Transverse colon (tissue), 4 donors: Measurements from ENCODE around the gene NDUFS6. TPM values are rescaled to one million over a fixed set of nuclear protein-coding genes. Genes with fewer than 3 reads are reported as not detected.

ENCODE experiments used
- DNase-seq: peaks from one replicate; pipeline ENCODE4 v3.0.0-alpha.2; 2019
- H3K27ac ChIP-seq, 4 donors: fragments of 200-600 bp; sonication (generic); 2 replicates each; pipeline ENCODE4 v1.5.1; 2016 to 2018; ENCODE audit warnings: inconsistent platforms in 4 of 4
- H3K27me3 ChIP-seq: fragments of 200-600 bp; sonication (generic); 2 replicates; pipeline ENCODE4 v1.5.1; 2017; ENCODE audit warnings: inconsistent platforms
- H3K36me3 ChIP-seq, 4 donors: fragments of 200-600 bp; sonication (generic); 2 replicates each; pipeline ENCODE4 v1.5.1; 2017 to 2019; ENCODE audit warnings: inconsistent platforms in 4 of 4
- H3K4me1 ChIP-seq, 4 donors: fragments of 200-600 bp; sonication (generic); 2 replicates each; pipeline ENCODE4 v1.5.1; 2017 to 2020; ENCODE audit warnings: inconsistent platforms in 4 of 4
- H3K4me3 ChIP-seq, 4 donors: fragments of 200-600 bp; sonication (generic); 1 replicate in 1 of 4; 2 replicates in 3 of 4; pipeline versions ENCODE4 v1.5.1 to v1.6.1; 2017 to 2019; ENCODE audit warnings: inconsistent platforms in 4 of 4
- H3K9me3 ChIP-seq, 2 donors: fragments of 200-600 bp; sonication (generic); 2 replicates each; pipeline ENCODE4 v1.5.1; 2017 to 2019; ENCODE audit warnings: inconsistent platforms in 2 of 2
- EP300 ChIP-seq: sonication (generic); formaldehyde crosslinking; IDR thresholded peaks from one replicate; pipeline ENCODE4 v1.6.1; 2017; ENCODE audit warnings: antibody characterized with exemption, low read depth
- POLR2A ChIP-seq: fragments of 450-650 bp; IDR thresholded peaks from one replicate; pipeline ENCODE4 v1.6.1; 2016; ENCODE audit warnings: antibody characterized with exemption, mild to moderate bottlenecking, moderate library complexity
- POLR2AphosphoS5 ChIP-seq, 3 donors: sonication (generic); formaldehyde crosslinking; IDR thresholded peaks; one replicate each; pipeline ENCODE4 v1.6.1; 2016; ENCODE audit warnings: antibody characterized with exemption in 3 of 3
- WGBS, 2 donors: methylation state at CpG; one replicate each; pipeline ENCODE4 v1.1.5; 2018; ENCODE audit warnings: low coverage in 1 of 2; 5-methylcytosine and 5-hydroxymethylcytosine counted together
- in situ Hi-C, 4 donors: fragments of 200-750 bp; cut with MboI; loops; one replicate each; pipeline versions ENCODE4 v1.15.0 to v1.15.1; 2017; ENCODE audit warnings: low sequenced_read_pairs in 3 of 4, low pct_ligation_motif_present in 1 of 4, low pct_unique_long_range_greater_than_20kb in 1 of 4
- intact Hi-C: fragments of 100-400 bp; cut with DNase I; formaldehyde crosslinking; loops from one replicate; pipeline ENCODE4 v1.15.1; 2023; ENCODE audit warnings: low total_unique reads
- total RNA-seq, 4 donors: library from RNA; depleted of rRNA; stranded (reverse); fragments of >200 nt; gene quantifications; one replicate each; pipeline ENCODE4 v1.1.0, GENCODE V29; 2016
- TF ChIP-seq, protein P1 (sequence below), 5 experiments: fragments of 200-600 bp in 3 of 5; fragments of 450-650 bp in 2 of 5; sonication (generic) in 3 of 5; IDR thresholded peaks; 1 replicate in 2 of 5; 2 replicates in 3 of 5; pipeline ENCODE4 v1.5.1; 2016 to 2017; ENCODE audit warnings: antibody characterized with exemption in 5 of 5, inconsistent platforms in 3 of 5, mild to moderate bottlenecking in 2 of 5, moderate library complexity in 1 of 5

The NDUFS6 gene
- total RNA-seq, 4 donors from 2014 or later = 36.4 to 133 (median 66.4) TPM

DNA sequence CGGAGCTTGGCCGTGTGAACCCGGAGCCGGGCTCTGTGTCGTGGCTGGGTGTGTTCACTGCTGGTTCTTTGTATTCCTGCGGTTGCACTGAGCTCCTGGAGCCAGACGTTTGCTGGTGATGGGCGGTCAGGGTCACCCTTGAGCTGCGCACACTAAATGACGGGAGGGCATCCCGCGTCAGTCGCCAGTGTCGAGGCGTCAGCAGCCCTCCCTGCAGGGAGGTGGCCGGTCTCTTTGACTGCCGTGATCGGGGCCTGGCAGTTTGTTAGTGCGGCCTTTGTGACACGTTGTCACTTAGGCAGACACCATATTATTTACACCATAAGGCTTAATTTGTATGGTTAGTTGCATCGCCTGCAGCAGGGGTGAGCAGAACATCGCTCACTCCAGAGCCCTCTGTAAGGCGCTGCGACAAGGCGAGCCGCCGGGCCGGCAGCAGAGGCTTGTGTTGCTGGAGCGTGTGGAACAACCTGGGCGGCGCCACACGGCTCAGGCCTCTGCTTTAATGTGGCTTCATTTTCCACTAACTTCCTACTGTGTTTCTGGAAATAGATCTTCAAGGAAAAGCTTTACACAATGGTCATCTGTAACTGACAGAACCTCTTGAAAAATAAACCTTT, 8.3 kb downstream of the NDUFS6 start:
- no peak overlapping the region for H3K4me3 ChIP-seq
- 92 to 98% methylated on average over 12 to 31 of the region's 32 CpGs for WGBS, 2 donors
- no peak for TF ChIP-seq POLR2AphosphoS5 (IDR thresholded peaks at IDR 0.05)
- TF ChIP-seq EP300 = no peak
- TF ChIP-seq, protein P1, sequence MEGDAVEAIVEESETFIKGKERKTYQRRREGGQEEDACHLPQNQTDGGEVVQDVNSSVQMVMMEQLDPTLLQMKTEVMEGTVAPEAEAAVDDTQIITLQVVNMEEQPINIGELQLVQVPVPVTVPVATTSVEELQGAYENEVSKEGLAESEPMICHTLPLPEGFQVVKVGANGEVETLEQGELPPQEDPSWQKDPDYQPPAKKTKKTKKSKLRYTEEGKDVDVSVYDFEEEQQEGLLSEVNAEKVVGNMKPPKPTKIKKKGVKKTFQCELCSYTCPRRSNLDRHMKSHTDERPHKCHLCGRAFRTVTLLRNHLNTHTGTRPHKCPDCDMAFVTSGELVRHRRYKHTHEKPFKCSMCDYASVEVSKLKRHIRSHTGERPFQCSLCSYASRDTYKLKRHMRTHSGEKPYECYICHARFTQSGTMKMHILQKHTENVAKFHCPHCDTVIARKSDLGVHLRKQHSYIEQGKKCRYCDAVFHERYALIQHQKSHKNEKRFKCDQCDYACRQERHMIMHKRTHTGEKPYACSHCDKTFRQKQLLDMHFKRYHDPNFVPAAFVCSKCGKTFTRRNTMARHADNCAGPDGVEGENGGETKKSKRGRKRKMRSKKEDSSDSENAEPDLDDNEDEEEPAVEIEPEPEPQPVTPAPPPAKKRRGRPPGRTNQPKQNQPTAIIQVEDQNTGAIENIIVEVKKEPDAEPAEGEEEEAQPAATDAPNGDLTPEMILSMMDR (IDR thresholded peaks at IDR 0.05) = no peak
- no peak for TF ChIP-seq POLR2A
- intact Hi-C loops (no loop called here), in situ Hi-C loops (no loop called here)
- no peak overlapping the region for H3K27ac ChIP-seq
- H3K27me3 ChIP-seq = no peaks in the 10 kb centered on the region
- no peak for DNase-seq
- no peaks in the 10 kb centered on the region for H3K4me1 ChIP-seq
- H3K36me3 ChIP-seq = peaks cover 3 to 58% (median 22%) of the 10 kb centered on the region in 4 donors
- H3K9me3 ChIP-seq = no peaks in the 10 kb centered on the region

DNA sequence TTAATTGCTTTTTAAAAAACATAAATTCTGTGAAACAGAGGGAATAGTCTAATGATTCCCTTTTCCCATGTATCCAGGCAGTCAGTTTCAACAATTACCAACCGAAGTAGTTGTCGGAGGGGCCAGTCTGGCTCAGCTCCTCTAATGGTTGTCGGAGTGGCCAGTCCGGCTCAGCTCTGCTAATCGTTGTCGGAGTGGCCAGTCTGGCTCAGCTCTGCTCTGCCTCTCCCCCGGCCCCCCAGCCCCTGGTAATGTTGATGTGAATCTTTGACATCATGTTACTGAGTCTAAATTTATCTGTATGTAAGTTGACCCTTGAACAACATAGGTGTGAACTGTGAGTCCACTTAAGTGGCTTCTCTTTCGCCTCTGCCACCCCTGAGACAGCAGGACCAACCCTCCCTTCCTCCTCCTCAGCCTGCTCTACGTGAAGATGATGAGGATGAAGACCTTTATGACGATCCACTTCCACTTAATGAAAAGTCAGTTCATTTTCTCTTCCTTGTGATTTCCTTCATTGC, 9.4 kb downstream of the NDUFS6 start:
- in situ Hi-C loops (no loop called here), intact Hi-C loops (no loop called here)
- Histone ChIP-seq H3K36me3 (peaks cover 2 to 60% (median 21%) of the 10 kb centered on the region in 4 donors), H3K4me1 (no peaks in the 10 kb centered on the region), H3K4me3 (no peak overlapping the region), H3K27me3 (no peaks in the 10 kb centered on the region), H3K27ac (no peak overlapping the region), H3K9me3 (no peaks in the 10 kb centered on the region)
- DNase-seq = no peak
- no peak for TF ChIP-seq POLR2A
- no peak for TF ChIP-seq POLR2AphosphoS5 (IDR thresholded peaks at IDR 0.05)
- TF ChIP-seq EP300 = no peak
- TF ChIP-seq, protein P1 (IDR thresholded peaks at IDR 0.05) = no peak
- 93 to 97% methylated on average over 3 to 10 of the region's 10 CpGs for WGBS, 2 donors

DNA sequence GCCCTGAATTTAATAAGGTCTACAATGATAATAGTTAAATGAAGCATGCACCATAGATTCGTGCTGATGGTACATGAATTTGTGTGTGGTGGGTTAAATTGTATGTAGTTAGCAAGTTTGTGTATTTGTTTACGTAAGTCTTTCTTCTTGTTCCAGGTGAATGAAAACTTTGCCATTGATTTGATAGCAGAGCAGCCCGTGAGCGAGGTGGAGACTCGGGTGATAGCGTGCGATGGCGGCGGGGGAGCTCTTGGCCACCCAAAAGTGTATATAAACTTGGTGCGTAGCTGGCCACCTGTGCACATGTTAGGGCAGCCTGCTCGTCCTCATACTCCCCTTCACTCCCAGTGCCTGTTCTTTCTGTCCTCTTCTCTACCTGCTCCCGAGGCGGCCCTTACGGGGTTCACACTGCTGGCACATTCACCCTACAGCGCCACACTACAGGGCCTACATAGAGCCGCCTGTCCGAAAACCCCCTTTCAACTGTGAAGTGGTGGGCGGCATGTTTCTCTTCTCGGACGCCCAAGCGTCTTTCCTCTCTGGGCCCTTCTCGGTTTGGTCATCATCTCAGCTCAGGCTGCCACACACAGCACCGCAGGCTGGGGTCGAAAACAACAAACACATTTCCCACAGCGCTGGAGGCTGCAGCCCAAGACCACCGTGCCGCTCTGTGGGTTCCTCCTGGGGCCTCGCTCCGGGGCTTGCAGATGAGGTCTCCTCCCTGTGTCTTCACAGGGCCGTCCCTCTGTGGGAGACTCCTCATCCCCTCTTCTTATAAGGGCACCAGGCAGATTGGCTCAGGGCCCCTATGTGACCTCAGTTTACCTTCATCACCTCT, 13.2 kb downstream of the NDUFS6 start:
- in situ Hi-C loops = no loop called here
- H3K4me1 ChIP-seq = no peaks in the 10 kb centered on the region

More for the DNA sequence above, 13.2 kb downstream of the NDUFS6 start:
- Histone ChIP-seq H3K36me3 (peaks cover 0 to 74% (median 25%) of the 10 kb centered on the region in 4 donors), H3K27me3 (no peaks in the 10 kb centered on the region), H3K9me3 (no peaks in the 10 kb centered on the region), H3K27ac (no peak overlapping the region), H3K4me3 (no peak overlapping the region)
- intact Hi-C loops = no loop called here
- DNase-seq = no peak
- no peak for TF ChIP-seq POLR2AphosphoS5 (IDR thresholded peaks at IDR 0.05)
- TF ChIP-seq EP300 = no peak
- no peak for TF ChIP-seq POLR2A
- TF ChIP-seq, protein P1 (IDR thresholded peaks at IDR 0.05) = no peak
- WGBS, 2 donors = 94 to 98% methylated on average over 5 to 30 of the region's 30 CpGs
